Adrenal gland (tissue), 19 donors: ENCODE results near the gene UPP1. TPM values are rescaled to one million over a fixed set of nuclear protein-coding genes. Genes with fewer than 3 reads are reported as not detected.

Experiments
- DNase-seq, 7 donors: peaks; one replicate each; pipeline ENCODE4 v3.0.0-alpha.2; 2019 to 2020
- H3K27ac ChIP-seq, 5 donors: fragments of 200-600 bp; sonication (generic) in 4 of 5; 1 replicate in 3 of 5; 2 replicates in 2 of 5; pipeline versions ENCODE4 v1.5.1 to v1.8.0; 2016 to 2020; ENCODE audit warnings: mild to moderate bottlenecking in 1 of 5
- H3K27me3 ChIP-seq: fragments of 200-600 bp; 2 replicates; pipeline ENCODE4 v1.8.0; 2021
- H3K36me3 ChIP-seq, 2 donors: fragments of 200-600 bp; replicated peaks in 1 of 2; 1 replicate in 1 of 2; 2 replicates in 1 of 2; pipeline versions ENCODE4 v1.5.1 to v1.8.0; 2018 to 2022
- H3K4me1 ChIP-seq, 2 donors: fragments of 200-600 bp; replicated peaks in 1 of 2; 1 replicate in 1 of 2; 2 replicates in 1 of 2; pipeline versions ENCODE4 v1.5.1 to v1.8.0; 2018 to 2021
- H3K4me3 ChIP-seq, 4 donors: fragments of 200-600 bp; sonication (generic) in 3 of 4; one replicate each; pipeline ENCODE4 v1.5.1; 2016 to 2018
- H3K9me3 ChIP-seq, 3 donors: fragments of 200-600 bp; sonication (generic) in 1 of 3; replicated peaks in 1 of 3; 1 replicate in 2 of 3; 2 replicates in 1 of 3; pipeline versions ENCODE4 v1.5.1 to v1.8.0; 2016 to 2021
- CTCF ChIP-seq, 6 experiments: fragments of 450-650 bp in 4 of 6; fragments of 200-600 bp in 2 of 6; sonication (generic) in 1 of 6; IDR thresholded peaks; 1 replicate in 5 of 6; 2 replicates in 1 of 6; pipeline versions ENCODE4 v1.5.1 to v1.8.0; 2016 to 2021; ENCODE audit warnings: antibody characterized with exemption in 6 of 6, mild to moderate bottlenecking in 2 of 6, moderate library complexity in 1 of 6
- POLR2A ChIP-seq, 2 donors: fragments of 450-650 bp; IDR thresholded peaks; one replicate each; pipeline ENCODE4 v1.6.1; 2017; ENCODE audit warnings: antibody characterized with exemption in 2 of 2, mild to moderate bottlenecking in 2 of 2, moderate library complexity in 1 of 2
- WGBS, 4 donors: extraction: QIAGEN DNeasy Blood & Tissue Kit in 2 of 4; methylation state at CpG; one replicate each; pipeline versions ENCODE4 v1.1.5 to v1.1.7; 2013 to 2017; 5-methylcytosine and 5-hydroxymethylcytosine counted together
- intact Hi-C, 2 donors: fragments of 100-400 bp; cut with DNase I; formaldehyde crosslinking; loops; one replicate each; pipeline versions ENCODE4 v1.14.1 to v1.15.0; 2022 to 2023
- long read RNA-seq, 10 donors: library from polyadenylated mRNA in 3 of 10; unstranded in 2 of 10; stranded (forward) in 1 of 10; transcript quantifications; one replicate each; pipeline ENCODE4 v2.0.0 and lab custom pipeline, GENCODE V29; 2021 to 2026
- polyA plus RNA-seq, 3 donors: library from polyadenylated mRNA; stranded (reverse); fragments of 200-250 nt in 2 of 3; fragments of 350-450 nt in 1 of 3; fragmentation: Illumina TruSeq in 1 of 3; extraction: RNeasy Lipid Tissue Mini Kit (QIAGEN cat#74804) in 1 of 3; gene quantifications; one replicate each; pipeline ENCODE4 v1.2.3, GENCODE V29; 2013 to 2014
- total RNA-seq, 9 donors: library from RNA; depleted of rRNA in 4 of 9; stranded (reverse); fragments of >200 nt in 4 of 9; fragments of 120-200 nt in 1 of 9; fragmentation: NEBNext Ultra II Directional in 1 of 9; extraction: Animal tissue kit (Norgen Biotek cat#: 25700) in 1 of 9; gene quantifications; one replicate each; pipeline versions ENCODE4 v1.1.0 to v1.2.4, GENCODE V29; 2013 to 2023
- donor health status: healthy with polysubstance abuse.
- donor health status: Bipolar disorder and iron deficiency.
- donor health status: DM: yes; HTN: yes; CAD: no.
- donor health status: DM: no; HTN: no; CAD: no.
- donor health status: DM: no; HTN: no; CAD: no.
- donor health status: DM: yes; HTN: yes; CAD: no.

UPP1 gene
- total RNA-seq: 10 to 100 TPM in 8 of 9 donors, 1 to 10 TPM in 1; 6.9 to 47.1 (median 23.7) TPM
- polyA plus RNA-seq: 100 to 1,000 TPM in 2 of 3 donors, 10 to 100 TPM in 1; 15.9 to 132 (median 112) TPM
- long read RNA-seq, donor 1, transcript UPP1-212 (3 exons, 2,782 nt): major isoform, 8 of 17 reads
- long read RNA-seq, donor 1, transcript UPP1-202 (6 exons, 955 nt): minor isoform, 7 of 17 reads
- long read RNA-seq, donor 1, partial matches to known transcripts: 0 of 17 reads
- long read RNA-seq, donor 1, other reads (novel, unspliced or antisense): 0 of 17 reads
- long read RNA-seq, donor 2, partial matches to known transcripts: 0 of 3 reads
- long read RNA-seq, donor 2, other reads (novel, unspliced or antisense): 0 of 3 reads
- long read RNA-seq, donor 3, partial matches to known transcripts: 0 of 4 reads
- long read RNA-seq, donor 3, other reads (novel, unspliced or antisense): 0 of 4 reads
- long read RNA-seq, donor 4, transcript UPP1-202 (6 exons, 955 nt): major isoform, 6 of 12 reads
- long read RNA-seq, donor 4, partial matches to known transcripts: 2 of 12 reads
- long read RNA-seq, donor 4, other reads (novel, unspliced or antisense): 1 of 12 reads
- long read RNA-seq, donor 5, transcript UPP1-202 (6 exons, 955 nt): major isoform, 11 of 28 reads
- long read RNA-seq, donor 5, transcript UPP1-203 (9 exons, 1,375 nt): minor isoform, 7 of 28 reads
- long read RNA-seq, donor 5, partial matches to known transcripts: 3 of 28 reads
- long read RNA-seq, donor 5, other reads (novel, unspliced or antisense): 3 of 28 reads
- long read RNA-seq, donor 6, partial matches to known transcripts: 2 of 13 reads
- long read RNA-seq, donor 6, other reads (novel, unspliced or antisense): 2 of 13 reads
- long read RNA-seq, donor 7, partial matches to known transcripts: 0 of 4 reads
- long read RNA-seq, donor 7, other reads (novel, unspliced or antisense): 0 of 4 reads
- long read RNA-seq, donor 8, transcript UPP1-212 (3 exons, 2,782 nt): major isoform, 5 of 8 reads
- long read RNA-seq, donor 8, partial matches to known transcripts: 0 of 8 reads
- long read RNA-seq, donor 8, other reads (novel, unspliced or antisense): 0 of 8 reads
- long read RNA-seq, donor 9, partial matches to known transcripts: 0 of 5 reads
- long read RNA-seq, donor 9, other reads (novel, unspliced or antisense): 0 of 5 reads
- long read RNA-seq, donor 10, partial matches to known transcripts: 0 of 1 reads
- long read RNA-seq, donor 10, other reads (novel, unspliced or antisense): 0 of 1 reads

GRCh38 chr7:48089046-48090003 lies at the start of gene UPP1:
TSS of gene UPP1 (plus strand) at chr7:48089265. CDS start at chr7:48094784, 5,519 bp downstream.
- WGBS, 4 donors: 1 to 3% (median 2%) methylated on average over 39 to 96 of the region's 96 CpGs

GRCh38 chr7:48040944-48041652 lies 48.0 kb upstream of the UPP1 start:
- Histone ChIP-seq H3K9me3 (no peaks in the 10 kb centered on the region), H3K27ac (no peak overlapping the region), H3K4me1 (peaks cover 2% of the 10 kb centered on the region in 2 donors), H3K36me3 (no peaks in the 10 kb centered on the region), H3K4me3 (no peak overlapping the region), H3K27me3 (no peaks in the 10 kb centered on the region)
- no peak for TF ChIP-seq POLR2A (IDR thresholded peaks at IDR 0.05)
- no peak for TF ChIP-seq CTCF (IDR thresholded peaks at IDR 0.05)
- WGBS, 4 donors: 88 to 95% (median 91%) methylated on average over 16 to 18 of the region's 18 CpGs
- intact Hi-C loops: no loop called here
- DNase-seq: no peak

More at GRCh38 chr7:48089046-48090003, at the start of gene UPP1:
- peaks cover 0 to 23% of the 10 kb centered on the region in 2 donors for H3K36me3 ChIP-seq
- H3K4me3 ChIP-seq: peak within 1 kb of the TSS; percentile 49 to 90 (median 74)
- peak in 2 of 6 experiments; percentile 2 to 8 for TF ChIP-seq CTCF (IDR thresholded peaks at IDR 0.05)
- peak; percentile 93 to 94 for TF ChIP-seq POLR2A (IDR thresholded peaks at IDR 0.05)
- DNase-seq: peak in 6 of 7 donors; percentile 52 to 96 (median 96)
- H3K9me3 ChIP-seq: no peaks in the 10 kb centered on the region
- H3K4me1 ChIP-seq: peaks cover 7 to 53% of the 10 kb centered on the region in 2 donors
- peak within 1 kb of the TSS; percentile 97 to 99 (median 98) for H3K27ac ChIP-seq
- intact Hi-C loops: loop anchor here (5.0 to 10.0 kb wide), 2 partner anchors 55 to 97 kb away; partner anchors contain the start of gene C7orf57 (in 1 of the 2)
- H3K27me3 ChIP-seq: no peaks in the 10 kb centered on the region

GRCh38 chr7:48041653-48041970 lies 47.5 kb upstream of the UPP1 start:
- H3K27me3 ChIP-seq: no peaks in the 10 kb centered on the region
- H3K4me1 ChIP-seq: no peaks in the 10 kb centered on the region
- H3K4me3 ChIP-seq: no peak overlapping the region
- no peaks in the 10 kb centered on the region for H3K36me3 ChIP-seq
- WGBS, 4 donors: 74 to 77% (median 75%) methylated on average over 3 of the region's 3 CpGs
- TF ChIP-seq POLR2A (IDR thresholded peaks at IDR 0.05) (no peak), CTCF (IDR thresholded peaks at IDR 0.05) (no peak)
- no peak overlapping the region for H3K27ac ChIP-seq
- intact Hi-C loops: no loop called here
- no peaks in the 10 kb centered on the region for H3K9me3 ChIP-seq
- no peak for DNase-seq
